HepG2 (cell line): ENCODE results near the gene TXNIP. TPM values are rescaled to one million over a fixed set of nuclear protein-coding genes. Genes with fewer than 3 reads are reported as not detected.

Experiments
- AGO2 ChIP-seq: fragments of 200-400 bp; formaldehyde crosslinking; optimal IDR thresholded peaks from 2 replicates; pipeline ENCODE3; 2017; ENCODE audit warnings: mild to moderate bottlenecking, low read depth, low read length, moderate library complexity
- ATF7 ChIP-seq, 2 experiments: fragments of 450-650 bp in 1 of 2; sonication (generic) in 1 of 2; formaldehyde crosslinking in 1 of 2; IDR thresholded peaks; 2 replicates each; pipeline versions ENCODE4 v1.4.0 to v1.6.1; 2016 to 2020; ENCODE audit warnings: antibody characterized with exemption in 1 of 2, mild to moderate bottlenecking in 1 of 2, missing genetic modification reagents in 1 of 2
- MAFG ChIP-seq: sonication (generic); formaldehyde crosslinking; IDR thresholded peaks from 2 replicates; pipeline ENCODE4 v1.5.1; 2020; ENCODE audit warnings: mild to moderate bottlenecking, missing genetic modification reagents
- PAWR ChIP-seq: sonication (generic); formaldehyde crosslinking; IDR thresholded peaks from 2 replicates; pipeline ENCODE4 v1.4.0; 2020; ENCODE audit warnings: missing genetic modification reagents, mild to moderate bottlenecking, borderline replicate concordance
- PCBP2 ChIP-seq: fragments of 200-400 bp; formaldehyde crosslinking; optimal IDR thresholded peaks from 2 replicates; pipeline ENCODE3; 2018; ENCODE audit warnings: low read length, low read depth; ENCODE audit not compliant: poor library complexity, severe bottlenecking
- SETDB1 ChIP-seq: sonication (generic); formaldehyde crosslinking; IDR thresholded peaks from 2 replicates; pipeline ENCODE4 v1.5.1; 2020; ENCODE audit warnings: missing genetic modification reagents, mild to moderate bottlenecking, borderline replicate concordance
- ZNF367 ChIP-seq: sonication (generic); formaldehyde crosslinking; IDR thresholded peaks from 2 replicates; pipeline ENCODE4 v1.4.0; 2020; ENCODE audit warnings: missing genetic modification reagents, borderline replicate concordance
- ZNF792 ChIP-seq: IDR thresholded peaks from 2 replicates; pipeline ENCODE4 v1.6.1; 2016
- polyA plus RNA-seq, 8 experiments: library from polyadenylated mRNA; depleted of rRNA in 3 of 8; stranded (reverse) in 7 of 8; unstranded in 1 of 8; fragments of >200 nt; fragmentation: Illumina TruSeq in 4 of 8; extraction: Trizol in 4 of 8; gene quantifications; 2 replicates each; pipeline versions ENCODE4 v1.2.1 to v1.2.3, GENCODE V29; 2011 to 2016; ENCODE audit warnings: low read depth in 4 of 8, missing spikeins in 1 of 8, mixed read lengths in 1 of 8; ENCODE audit not compliant: insufficient read depth in 1 of 8
- total RNA-seq, 5 experiments: library from RNA; depleted of rRNA; stranded (reverse); fragments of >200 nt; fragmentation: Illumina TruSeq; extraction: Trizol; gene quantifications; 2 replicates each; pipeline ENCODE4 v1.2.3, GENCODE V29; 2016; ENCODE audit warnings: low read depth in 1 of 5
- TF ChIP-seq, protein P1 (sequence below): sonication (generic); formaldehyde crosslinking; IDR thresholded peaks from one replicate; pipeline ENCODE4 v1.5.1; 2020; ENCODE audit warnings: mild to moderate bottlenecking, missing genetic modification reagents; ENCODE audit errors: not compliant biosample characterization
- TF ChIP-seq, protein P2 (sequence below), 2 experiments: fragments of 450-650 bp in 1 of 2; sonication (generic) in 1 of 2; formaldehyde crosslinking in 1 of 2; IDR thresholded peaks; 2 replicates each; pipeline versions ENCODE4 v1.6.1 to v1.8.0; 2016 to 2022; ENCODE audit warnings: antibody characterized with exemption in 1 of 2, mild to moderate bottlenecking in 1 of 2, missing genetic modification reagents in 1 of 2

The TXNIP gene
- total and polyA plus RNA-seq, 2 of the 13 experiments (the other 11 are each of a cell fraction or from before 2014, with no cell fraction given), result 24.4 to 237 TPM

DNA sequence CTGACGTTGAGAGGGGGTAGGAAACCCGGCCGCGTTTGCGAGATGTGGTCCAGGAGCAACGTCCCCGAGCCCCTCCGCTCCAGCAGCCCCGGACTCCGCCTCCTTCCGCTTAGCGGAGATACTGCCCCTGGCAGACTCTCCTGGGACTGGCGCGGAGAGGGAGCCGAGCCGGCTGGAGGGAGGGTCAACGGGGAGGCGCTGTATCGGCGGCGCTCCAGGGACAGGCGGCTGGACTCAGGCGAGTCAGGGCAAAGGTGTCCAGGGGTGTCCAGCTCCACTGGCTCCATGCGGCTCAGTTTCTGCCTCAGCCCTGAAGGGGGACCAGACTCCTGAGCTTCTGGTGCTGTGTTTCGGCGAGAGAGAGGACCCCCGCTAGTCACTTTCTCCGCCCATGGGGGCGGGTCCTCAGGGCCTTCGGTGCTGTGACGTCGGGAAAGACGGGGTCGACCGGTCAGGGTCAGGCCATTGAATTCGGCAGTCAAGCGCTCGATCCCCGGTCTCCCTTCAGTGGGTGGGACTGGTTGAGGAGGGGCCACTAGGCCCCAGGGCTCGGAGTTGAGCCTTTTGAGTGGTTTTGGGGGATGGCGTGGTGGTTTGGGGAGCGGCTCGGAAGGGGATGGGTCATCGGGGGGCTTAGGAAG lies 35.8 kb downstream of the TXNIP start (continued):
- TF ChIP-seq, protein P1, sequence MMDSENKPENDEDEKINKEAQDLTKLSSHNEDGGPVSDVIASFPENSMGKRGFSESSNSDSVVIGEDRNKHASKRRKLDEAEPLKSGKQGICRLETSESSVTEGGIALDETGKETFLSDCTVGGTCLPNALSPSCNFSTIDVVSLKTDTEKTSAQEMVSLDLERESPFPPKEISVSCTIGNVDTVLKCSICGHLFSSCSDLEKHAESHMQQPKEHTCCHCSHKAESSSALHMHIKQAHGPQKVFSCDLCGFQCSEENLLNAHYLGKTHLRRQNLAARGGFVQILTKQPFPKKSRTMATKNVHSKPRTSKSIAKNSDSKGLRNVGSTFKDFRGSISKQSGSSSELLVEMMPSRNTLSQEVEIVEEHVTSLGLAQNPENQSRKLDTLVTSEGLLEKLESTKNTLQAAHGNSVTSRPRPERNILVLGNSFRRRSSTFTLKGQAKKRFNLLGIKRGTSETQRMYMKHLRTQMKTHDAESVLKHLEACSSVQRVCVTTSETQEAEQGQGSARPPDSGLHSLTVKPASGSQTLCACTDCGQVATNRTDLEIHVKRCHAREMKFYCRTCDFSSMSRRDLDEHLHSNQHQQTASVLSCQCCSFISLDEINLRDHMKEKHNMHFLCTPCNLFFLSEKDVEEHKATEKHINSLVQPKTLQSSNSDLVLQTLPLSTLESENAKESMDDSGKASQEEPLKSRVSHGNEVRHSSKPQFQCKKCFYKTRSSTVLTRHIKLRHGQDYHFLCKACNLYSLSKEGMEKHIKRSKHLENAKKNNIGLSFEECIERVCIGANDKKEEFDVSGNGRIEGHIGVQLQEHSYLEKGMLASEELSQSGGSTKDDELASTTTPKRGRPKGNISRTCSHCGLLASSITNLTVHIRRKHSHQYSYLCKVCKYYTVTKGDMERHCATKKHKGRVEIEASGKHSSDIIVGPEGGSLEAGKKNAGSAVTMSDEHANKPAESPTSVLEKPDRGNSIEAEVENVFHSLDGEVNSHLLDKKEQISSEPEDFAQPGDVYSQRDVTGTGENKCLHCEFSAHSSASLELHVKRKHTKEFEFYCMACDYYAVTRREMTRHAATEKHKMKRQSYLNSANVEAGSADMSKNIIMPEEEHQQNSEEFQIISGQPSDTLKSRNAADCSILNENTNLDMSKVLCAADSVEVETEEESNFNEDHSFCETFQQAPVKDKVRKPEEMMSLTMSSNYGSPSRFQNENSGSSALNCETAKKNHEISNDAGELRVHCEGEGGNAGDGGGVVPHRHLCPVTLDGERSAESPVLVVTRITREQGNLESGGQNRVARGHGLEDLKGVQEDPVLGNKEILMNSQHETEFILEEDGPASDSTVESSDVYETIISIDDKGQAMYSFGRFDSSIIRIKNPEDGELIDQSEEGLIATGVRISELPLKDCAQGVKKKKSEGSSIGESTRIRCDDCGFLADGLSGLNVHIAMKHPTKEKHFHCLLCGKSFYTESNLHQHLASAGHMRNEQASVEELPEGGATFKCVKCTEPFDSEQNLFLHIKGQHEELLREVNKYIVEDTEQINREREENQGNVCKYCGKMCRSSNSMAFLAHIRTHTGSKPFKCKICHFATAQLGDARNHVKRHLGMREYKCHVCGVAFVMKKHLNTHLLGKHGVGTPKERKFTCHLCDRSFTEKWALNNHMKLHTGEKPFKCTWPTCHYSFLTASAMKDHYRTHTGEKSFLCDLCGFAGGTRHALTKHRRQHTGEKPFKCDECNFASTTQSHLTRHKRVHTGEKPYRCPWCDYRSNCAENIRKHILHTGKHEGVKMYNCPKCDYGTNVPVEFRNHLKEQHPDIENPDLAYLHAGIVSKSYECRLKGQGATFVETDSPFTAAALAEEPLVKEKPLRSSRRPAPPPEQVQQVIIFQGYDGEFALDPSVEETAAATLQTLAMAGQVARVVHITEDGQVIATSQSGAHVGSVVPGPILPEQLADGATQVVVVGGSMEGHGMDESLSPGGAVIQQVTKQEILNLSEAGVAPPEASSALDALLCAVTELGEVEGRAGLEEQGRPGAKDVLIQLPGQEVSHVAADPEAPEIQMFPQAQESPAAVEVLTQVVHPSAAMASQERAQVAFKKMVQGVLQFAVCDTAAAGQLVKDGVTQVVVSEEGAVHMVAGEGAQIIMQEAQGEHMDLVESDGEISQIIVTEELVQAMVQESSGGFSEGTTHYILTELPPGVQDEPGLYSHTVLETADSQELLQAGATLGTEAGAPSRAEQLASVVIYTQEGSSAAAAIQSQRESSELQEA, result no peak
- TF ChIP-seq ZNF792 (CRISPR knock-in tag) (0 out of 2 replicates have a peak, but pooled peaks have one; percentile 25), PAWR (CRISPR knock-in tag) (peak; percentile 26; the same call in 1 of the 2 replicates), ATF7 (IDR thresholded peaks at IDR 0.05) (no peak), ATF7 (CRISPR knock-in tag; IDR thresholded peaks at IDR 0.05) (no peak; the same call in 1 of the 2 replicates), PCBP2 (no peak), AGO2 (no peak), ZNF367 (CRISPR knock-in tag) (no peak), SETDB1 (CRISPR knock-in tag) (no peak), MAFG (CRISPR knock-in tag) (no peak)
- TF ChIP-seq, protein P2, sequence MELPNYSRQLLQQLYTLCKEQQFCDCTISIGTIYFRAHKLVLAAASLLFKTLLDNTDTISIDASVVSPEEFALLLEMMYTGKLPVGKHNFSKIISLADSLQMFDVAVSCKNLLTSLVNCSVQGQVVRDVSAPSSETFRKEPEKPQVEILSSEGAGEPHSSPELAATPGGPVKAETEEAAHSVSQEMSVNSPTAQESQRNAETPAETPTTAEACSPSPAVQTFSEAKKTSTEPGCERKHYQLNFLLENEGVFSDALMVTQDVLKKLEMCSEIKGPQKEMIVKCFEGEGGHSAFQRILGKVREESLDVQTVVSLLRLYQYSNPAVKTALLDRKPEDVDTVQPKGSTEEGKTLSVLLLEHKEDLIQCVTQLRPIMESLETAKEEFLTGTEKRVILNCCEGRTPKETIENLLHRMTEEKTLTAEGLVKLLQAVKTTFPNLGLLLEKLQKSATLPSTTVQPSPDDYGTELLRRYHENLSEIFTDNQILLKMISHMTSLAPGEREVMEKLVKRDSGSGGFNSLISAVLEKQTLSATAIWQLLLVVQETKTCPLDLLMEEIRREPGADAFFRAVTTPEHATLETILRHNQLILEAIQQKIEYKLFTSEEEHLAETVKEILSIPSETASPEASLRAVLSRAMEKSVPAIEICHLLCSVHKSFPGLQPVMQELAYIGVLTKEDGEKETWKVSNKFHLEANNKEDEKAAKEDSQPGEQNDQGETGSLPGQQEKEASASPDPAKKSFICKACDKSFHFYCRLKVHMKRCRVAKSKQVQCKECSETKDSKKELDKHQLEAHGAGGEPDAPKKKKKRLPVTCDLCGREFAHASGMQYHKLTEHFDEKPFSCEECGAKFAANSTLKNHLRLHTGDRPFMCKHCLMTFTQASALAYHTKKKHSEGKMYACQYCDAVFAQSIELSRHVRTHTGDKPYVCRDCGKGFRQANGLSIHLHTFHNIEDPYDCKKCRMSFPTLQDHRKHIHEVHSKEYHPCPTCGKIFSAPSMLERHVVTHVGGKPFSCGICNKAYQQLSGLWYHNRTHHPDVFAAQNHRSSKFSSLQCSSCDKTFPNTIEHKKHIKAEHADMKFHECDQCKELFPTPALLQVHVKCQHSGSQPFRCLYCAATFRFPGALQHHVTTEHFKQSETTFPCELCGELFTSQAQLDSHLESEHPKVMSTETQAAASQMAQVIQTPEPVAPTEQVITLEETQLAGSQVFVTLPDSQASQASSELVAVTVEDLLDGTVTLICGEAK (IDR thresholded peaks at IDR 0.05), result no peak
- TF ChIP-seq, protein P2 (CRISPR knock-in tag; IDR thresholded peaks at IDR 0.05), result 0 out of 2 replicates have a peak, but pooled peaks have one; percentile 46
